ENCODE measurements around the gene TM4SF18. TPM values are rescaled to one million over a fixed set of nuclear protein-coding genes. Genes with fewer than 3 reads are reported as not detected.
A peak's percentile ranks its signal among the peaks of the same experiment; 100 is the strongest.

The TM4SF18 gene
- total RNA-seq, 1 donor from 2014 or later, result 13.4 TPM

GRCh38 chr3:149305376-149305775, 28.1 kb downstream of the TM4SF18 start:
- H3K27ac ChIP-seq, result no peak overlapping the region
- no peak overlapping the region for H3K4me3 ChIP-seq
- H3K36me3 ChIP-seq, result no peaks in the 10 kb centered on the region
- no peak for ATAC-seq
- peaks cover 3% of the 10 kb centered on the region for H3K4me1 ChIP-seq
- H3K9me3 ChIP-seq, result no peaks in the 10 kb centered on the region
- H3K27me3 ChIP-seq, result no peaks in the 10 kb centered on the region
- intact Hi-C loops (cut with DNase I), result no loop called here
- no peak for TF ChIP-seq CTCF (IDR thresholded peaks at IDR 0.05)
- no peak for DNase-seq

DNA sequence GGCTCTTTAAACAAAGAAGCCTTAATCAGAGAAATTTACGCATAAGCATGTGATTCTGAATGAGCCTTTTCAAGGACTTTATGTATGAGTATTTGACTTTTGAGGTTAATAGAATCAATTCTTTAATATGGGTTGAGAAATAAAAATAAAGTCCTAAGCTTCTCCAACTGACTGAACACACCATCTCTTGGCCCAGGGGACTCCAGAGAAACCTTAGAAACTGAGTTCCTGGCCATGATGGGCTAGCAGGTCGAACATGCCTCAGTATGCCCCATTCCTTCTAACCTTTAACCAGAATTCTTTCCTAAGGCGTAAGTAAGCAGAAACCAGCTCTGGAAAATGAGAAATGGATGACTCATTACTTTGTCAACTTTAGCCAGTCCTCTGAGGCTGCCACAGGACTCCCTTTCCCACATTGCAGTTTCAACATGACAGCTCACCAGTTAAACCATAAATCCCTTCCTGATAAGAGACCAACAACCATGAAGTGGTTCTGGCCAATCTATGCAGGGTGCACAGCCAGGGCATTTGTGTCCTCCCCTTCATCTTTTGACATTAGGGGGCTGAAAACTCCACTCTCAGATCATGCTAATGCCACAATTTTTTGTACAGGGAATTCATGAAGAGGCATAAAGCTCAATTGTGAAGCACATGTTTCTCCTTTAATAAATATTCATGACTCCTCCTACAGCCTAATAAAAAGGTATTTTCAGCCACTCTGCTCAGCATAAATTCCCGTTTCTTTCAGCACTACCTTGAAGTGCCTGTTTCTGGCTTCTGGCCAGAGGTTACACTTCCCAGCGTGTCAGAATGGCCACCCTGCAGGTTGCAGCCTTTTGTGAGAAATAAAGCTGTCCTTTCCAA, 33.3 kb downstream of the TM4SF18 start:
- DNase-seq, result no peak
- intact Hi-C loops (cut with DNase I), result no loop called here
- no peaks in the 10 kb centered on the region for H3K36me3 ChIP-seq
- TF ChIP-seq CTCF (IDR thresholded peaks at IDR 0.05), result no peak
- no peaks in the 10 kb centered on the region for H3K9me3 ChIP-seq
- peak; percentile 92 for ATAC-seq
- peak overlapping the region; percentile 61 for H3K27ac ChIP-seq
- no peaks in the 10 kb centered on the region for H3K27me3 ChIP-seq
- H3K4me1 ChIP-seq, result peaks cover 24% of the 10 kb centered on the region
- H3K4me3 ChIP-seq, result no peak overlapping the region

DNA sequence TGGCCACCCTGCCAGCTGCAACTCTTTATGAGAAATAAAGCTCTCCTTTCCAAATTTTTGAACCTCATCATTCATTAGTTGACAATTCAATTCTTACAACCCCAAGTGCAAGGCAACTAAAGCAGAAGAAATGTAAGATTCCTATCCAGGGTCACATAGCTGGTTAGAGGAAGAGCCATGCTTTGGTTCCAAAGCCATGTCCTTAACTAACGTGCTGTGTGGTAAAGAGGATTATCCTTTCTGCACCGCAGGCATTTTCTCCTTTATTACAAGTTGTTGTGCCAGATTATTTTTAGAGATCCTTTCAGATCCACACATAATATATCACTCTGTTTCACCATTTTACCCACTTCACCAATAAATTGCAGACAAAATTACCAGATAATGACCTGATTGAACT, 36.5 kb downstream of the TM4SF18 start:
- DNase-seq, result no peak
- no peak for ATAC-seq
- no peaks in the 10 kb centered on the region for H3K9me3 ChIP-seq
- peaks cover 24% of the 10 kb centered on the region for H3K4me1 ChIP-seq
- H3K27me3 ChIP-seq, result no peaks in the 10 kb centered on the region
- no peak overlapping the region for H3K27ac ChIP-seq
- no peak overlapping the region for H3K4me3 ChIP-seq
- TF ChIP-seq CTCF (IDR thresholded peaks at IDR 0.05), result no peak
- H3K36me3 ChIP-seq, result no peaks in the 10 kb centered on the region
- intact Hi-C loops (cut with DNase I), result no loop called here

DNA sequence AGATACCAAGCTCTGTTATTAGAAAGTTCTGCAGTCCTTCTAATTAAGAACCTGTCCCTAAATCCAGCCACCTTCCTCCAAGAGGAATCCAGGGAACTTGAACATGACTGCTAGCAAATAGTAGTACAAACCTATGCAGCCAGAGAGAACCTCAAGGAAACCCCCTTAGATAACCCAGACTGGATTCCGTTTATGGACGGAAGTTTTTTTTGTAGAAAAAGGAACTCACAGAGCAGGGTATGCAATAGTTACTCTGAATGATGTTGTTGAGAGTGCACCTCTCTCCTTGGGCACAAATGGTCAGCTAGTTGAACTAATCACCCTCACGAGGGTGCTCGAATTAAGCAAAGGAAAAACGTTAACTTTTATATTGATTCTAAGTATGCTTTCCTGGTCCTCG, 40.8 kb downstream of the TM4SF18 start:
- DNase-seq, result no peak
- no peaks in the 10 kb centered on the region for H3K9me3 ChIP-seq
- no peak for TF ChIP-seq CTCF (IDR thresholded peaks at IDR 0.05)
- H3K4me3 ChIP-seq, result no peak overlapping the region
- intact Hi-C loops (cut with DNase I), result no loop called here
- peaks cover under 1% of the 10 kb centered on the region for H3K4me1 ChIP-seq
- no peaks in the 10 kb centered on the region for H3K36me3 ChIP-seq
- no peaks in the 10 kb centered on the region for H3K27me3 ChIP-seq
- ATAC-seq, result no peak
- no peak overlapping the region for H3K27ac ChIP-seq

- Histone ChIP-seq H3K9me3 (no peaks in the 10 kb centered on the region), H3K27ac (no peak overlapping the region), H3K4me1 (no peaks in the 10 kb centered on the region), H3K4me3 (no peak overlapping the region), H3K36me3 (no peaks in the 10 kb centered on the region), H3K27me3 (no peaks in the 10 kb centered on the region)
- DNase-seq, result no peak
- peak; percentile 52 for ATAC-seq
- intact Hi-C loops (cut with DNase I), result no loop called here
- TF ChIP-seq CTCF (IDR thresholded peaks at IDR 0.05), result peak; percentile 47
Measured at GRCh38 chr3:149291178-149291577, 42.3 kb downstream of the TM4SF18 start.
